ENCODE data around the gene CDON.
"Not testable (repeated sequence)": the region's sequence is repeated elsewhere in the genome, so short reads cannot be mapped to it uniquely, and the experiment has no call there.

Gene CDON

GRCh38 chr11:126054882-126055281 is 7.8 kb downstream of the CDON start:
- no peak for DNase-seq
- intact Hi-C loops (cut with DNase I) = no loop called here

- intact Hi-C loops (cut with DNase I) = no loop called here
- no peak for DNase-seq
Observed at GRCh38 chr11:126054408-126054807, 8.3 kb downstream of the CDON start.

DNA sequence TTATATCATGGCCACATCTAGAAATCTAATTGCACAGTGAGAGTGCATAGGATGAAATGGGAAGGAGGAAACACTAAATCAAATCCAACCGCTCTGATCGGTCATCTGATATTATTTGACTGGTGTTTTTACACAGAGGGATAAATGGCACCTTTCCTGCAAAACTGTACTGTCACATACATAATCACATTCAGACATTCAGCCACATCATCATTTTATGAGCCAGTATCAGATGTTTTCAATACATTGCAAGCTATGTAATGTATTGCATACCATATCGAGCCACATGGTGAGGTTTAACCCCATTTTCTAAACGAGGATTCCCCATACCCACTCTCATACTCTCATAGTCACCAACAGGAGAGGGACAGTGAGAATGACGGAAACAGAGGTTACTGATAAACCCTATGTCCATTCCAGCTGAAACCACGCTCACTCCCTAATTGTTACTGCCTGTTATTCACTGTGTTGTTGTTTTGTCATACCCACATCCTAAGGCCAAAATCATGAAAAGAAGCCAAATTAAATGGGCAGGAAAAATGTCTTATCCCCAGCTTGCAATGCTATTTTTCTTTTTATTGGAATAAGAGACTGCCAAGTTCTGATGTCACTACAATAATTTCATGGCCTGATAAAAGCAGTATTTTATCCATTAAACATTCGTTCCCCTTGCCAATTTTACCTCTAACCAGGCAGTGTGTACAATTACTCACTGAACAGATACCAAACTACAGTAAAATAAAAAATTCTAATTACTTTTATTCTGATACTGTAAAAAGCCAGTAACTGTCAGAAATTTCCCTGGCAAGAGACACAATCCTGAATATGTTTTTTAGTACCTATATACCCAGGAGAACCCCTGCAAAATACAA is 9.0 kb downstream of the CDON start:
- no peak for DNase-seq
- intact Hi-C loops (cut with DNase I) = no loop called here

- DNase-seq = no peak
- intact Hi-C loops (cut with DNase I) = no loop called here
Observed at GRCh38 chr11:126051117-126051516, 11.5 kb downstream of the CDON start.

DNA sequence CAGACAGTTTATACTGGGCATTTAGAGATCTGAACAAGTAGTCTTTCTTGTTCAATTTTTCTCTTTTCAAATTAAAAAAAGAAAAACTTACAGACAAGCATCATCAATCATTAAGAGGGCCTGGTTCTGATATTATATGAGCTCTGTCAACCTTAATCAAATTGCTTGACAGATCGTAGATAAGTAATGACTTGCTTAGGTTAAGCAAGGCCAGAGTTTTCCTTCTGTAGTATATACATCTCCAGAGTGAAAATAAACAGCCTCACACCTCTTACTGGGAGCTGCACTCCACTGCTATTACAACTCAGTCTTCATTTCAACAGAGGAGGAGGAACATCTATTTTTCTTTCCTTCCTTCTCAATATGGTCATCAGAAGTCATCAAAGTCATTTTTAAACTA is 13.5 kb downstream of the CDON start:
- no peak for DNase-seq
- intact Hi-C loops (cut with DNase I) = no loop called here

- intact Hi-C loops (cut with DNase I) = no loop called here
- DNase-seq = no peak
Observed at GRCh38 chr11:126048197-126048596, 14.5 kb downstream of the CDON start.

DNA sequence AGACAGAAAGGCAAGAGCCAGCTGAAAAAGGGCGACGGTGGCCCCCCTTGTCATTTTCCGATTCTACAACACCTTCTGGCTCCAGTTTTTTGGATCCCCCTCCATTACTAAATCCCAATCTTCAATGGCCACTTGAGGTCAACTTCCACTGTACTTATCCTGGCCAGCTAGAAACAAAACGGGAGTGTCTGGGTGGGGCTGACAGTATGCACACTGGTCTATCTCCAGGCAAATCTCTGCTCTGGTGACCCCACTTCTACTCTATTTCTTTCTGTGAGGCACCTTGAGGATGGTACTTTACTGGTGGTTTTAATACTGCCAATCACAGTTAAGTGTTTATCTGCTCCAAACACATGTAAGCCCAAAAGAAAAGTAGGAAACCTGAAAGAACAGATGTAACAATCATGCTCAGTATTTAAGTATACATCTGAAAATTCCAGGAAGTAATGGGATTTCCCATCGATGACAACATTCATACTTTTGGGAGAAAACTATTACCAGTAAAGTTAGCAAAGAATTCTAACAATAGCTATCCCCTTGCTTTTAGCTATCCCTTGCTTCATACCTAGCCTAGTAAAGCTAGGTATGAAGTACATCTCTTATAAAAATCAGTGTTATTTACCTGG is 16.0 kb downstream of the CDON start:
- intact Hi-C loops (cut with DNase I) = no loop called here
- DNase-seq = no peak

GRCh38 chr11:126039485-126040271 is 23.0 kb downstream of the CDON start:
- no peak for DNase-seq
- intact Hi-C loops (cut with DNase I) = no loop called here

DNA sequence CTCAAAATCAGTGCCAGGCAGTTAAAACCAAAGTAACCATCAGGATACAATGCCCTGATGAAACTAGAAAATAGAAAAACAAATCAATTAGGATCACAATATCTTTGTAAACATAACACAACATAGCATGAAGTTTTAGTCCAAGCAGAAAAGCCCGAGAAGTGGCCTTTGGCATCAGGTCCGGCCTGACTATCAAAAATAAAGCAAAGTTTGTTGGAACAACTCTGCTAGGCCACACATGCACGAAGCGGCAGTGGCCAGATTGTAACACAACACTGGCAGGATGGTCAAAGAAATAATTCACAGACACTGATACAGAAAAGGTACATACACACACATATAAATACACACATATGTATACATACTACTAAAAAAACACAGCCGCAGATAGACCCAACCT is 26.9 kb downstream of the CDON start:
- no peak for DNase-seq
- intact Hi-C loops (cut with DNase I) = no loop called here

DNA sequence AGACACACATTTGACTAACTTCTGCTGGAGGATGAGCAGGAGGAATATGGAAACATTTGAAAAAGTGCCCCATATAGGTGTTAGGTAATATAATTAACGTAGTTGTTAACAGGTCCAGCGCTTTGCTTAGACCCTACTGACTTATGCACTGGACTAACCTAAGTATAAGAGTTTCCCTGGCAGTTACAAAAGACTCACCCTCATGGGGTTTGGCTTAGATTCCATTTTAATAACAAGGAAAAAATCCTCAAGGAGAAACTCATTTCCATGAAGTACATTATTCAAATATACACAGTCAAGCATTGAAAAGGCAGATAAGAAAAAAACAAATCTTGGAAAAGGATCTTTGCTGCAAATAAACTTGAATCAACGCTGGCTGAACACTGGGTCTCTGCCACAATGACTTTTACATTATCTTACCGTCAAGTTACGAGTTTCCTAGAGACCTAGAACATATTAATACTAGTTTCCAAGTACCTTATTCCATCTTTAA is 27.7 kb downstream of the CDON start:
- intact Hi-C loops (cut with DNase I) = no loop called here
- DNase-seq = no peak

DNA sequence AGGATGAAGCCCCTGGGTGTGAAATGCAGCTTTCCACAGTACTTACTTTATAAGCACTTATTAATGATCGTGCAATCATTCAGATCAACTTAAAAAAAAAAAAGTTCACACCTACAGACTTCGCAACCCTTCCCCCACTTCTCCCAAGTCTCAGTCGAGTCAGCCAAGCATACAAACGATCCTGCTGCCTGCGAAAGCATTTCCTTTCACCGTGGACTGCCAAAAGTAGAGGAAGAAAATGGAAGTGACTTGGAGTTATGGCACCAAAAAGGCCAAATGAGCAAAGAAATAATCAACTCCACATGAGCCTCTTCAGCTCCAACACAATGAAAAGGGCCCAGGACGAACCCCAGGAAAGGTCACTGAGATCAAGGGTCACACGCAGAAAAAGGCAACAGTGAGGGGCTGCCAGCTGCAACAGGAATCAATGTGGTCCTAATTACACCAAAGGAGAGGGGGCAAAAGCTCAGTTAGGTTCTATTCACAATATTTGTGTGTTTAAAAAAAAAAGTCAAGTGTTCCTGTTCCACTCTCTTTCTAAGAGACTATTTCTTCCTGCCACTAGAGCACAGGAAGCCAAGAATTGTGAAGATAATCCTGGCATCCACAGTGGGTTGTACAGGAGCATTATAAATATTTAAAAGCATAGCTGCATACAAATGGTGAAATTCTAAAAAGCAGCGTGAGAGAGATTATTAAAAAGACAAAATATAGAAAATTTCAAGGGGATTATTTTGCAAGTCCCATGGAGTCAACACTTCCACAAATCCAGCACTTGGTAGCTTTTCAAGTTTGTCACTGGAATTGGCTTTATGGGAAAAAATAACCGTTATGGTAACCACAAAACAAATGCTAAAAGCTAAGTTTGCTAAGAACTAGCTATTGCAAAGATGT is 28.4 kb downstream of the CDON start:
- DNase-seq = no peak
- intact Hi-C loops (cut with DNase I) = no loop called here

GRCh38 chr11:126032375-126032774 is 30.3 kb downstream of the CDON start:
- DNase-seq = no peak
- intact Hi-C loops (cut with DNase I) = no loop called here

GRCh38 chr11:126029805-126030204 is 32.9 kb downstream of the CDON start:
- intact Hi-C loops (cut with DNase I) = no loop called here
- DNase-seq = no peak

- no peak for DNase-seq
Observed at GRCh38 chr11:126029237-126029636, 33.4 kb downstream of the CDON start.

DNA sequence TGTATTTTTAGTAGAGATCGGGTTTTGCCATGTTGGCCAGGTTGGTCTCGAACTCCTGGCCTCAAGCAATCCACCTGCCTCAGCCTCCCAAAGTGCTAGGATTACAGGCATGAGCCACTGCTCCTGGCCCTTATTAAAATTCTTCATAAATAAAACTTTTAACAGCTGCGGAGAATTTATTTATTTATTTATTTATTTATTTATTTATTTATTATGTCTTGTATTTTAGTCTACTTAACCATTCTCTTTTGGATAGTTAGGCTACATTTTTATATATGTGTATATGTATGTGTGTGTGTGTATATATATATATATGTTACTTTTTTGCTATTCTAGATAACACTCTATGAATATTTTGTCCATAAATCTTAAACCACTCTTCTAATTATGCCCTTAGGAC is 34.1 kb downstream of the CDON start:
- intact Hi-C loops (cut with DNase I); DNase-seq: not testable (repeated sequence)

More at GRCh38 chr11:126029237-126029636, 33.4 kb downstream of the CDON start:
- intact Hi-C loops (cut with DNase I) = no loop called here

DNA sequence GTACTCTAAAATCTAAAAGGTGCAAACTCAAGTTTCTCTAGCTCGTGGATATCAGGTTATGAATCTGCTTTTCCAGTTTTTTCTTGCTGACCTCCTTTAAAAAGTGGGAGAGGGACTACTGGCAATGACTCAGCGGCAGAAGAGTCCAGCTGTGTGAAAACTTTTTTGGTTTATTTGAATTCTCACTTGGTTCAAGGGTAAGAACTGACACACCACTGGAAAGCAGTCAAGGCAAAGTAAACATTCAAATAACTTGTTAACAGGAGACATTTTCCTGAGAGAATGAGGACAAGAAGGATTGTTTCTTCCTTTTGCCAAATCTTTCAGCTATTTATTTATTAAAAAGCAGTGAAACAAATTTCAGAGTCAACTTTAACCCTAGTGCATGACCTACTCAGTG is 36.1 kb downstream of the CDON start:
- intact Hi-C loops (cut with DNase I) = no loop called here
- DNase-seq = no peak

DNA sequence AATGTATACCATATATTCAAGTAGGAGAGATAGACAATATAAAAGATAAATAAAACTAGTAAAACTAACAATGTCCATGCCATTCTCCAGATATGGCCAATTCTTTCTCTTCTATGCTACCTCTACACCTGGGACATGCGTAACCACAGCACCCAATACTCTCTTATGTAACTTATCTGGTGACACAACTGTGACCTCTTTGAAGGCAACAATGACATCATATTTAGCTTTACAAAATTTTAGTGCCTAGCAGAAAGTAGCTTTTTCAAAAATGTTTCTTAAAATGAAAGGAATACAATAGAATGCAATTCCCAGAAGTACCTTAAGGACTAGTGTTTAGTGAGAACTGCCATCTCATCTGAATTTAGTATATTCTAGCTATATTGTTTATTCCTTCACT is 36.8 kb downstream of the CDON start:
- DNase-seq = no peak
- intact Hi-C loops (cut with DNase I) = no loop called here

GRCh38 chr11:126024123-126024522 is 38.5 kb downstream of the CDON start:
- no peak for DNase-seq
- intact Hi-C loops (cut with DNase I) = no loop called here

DNA sequence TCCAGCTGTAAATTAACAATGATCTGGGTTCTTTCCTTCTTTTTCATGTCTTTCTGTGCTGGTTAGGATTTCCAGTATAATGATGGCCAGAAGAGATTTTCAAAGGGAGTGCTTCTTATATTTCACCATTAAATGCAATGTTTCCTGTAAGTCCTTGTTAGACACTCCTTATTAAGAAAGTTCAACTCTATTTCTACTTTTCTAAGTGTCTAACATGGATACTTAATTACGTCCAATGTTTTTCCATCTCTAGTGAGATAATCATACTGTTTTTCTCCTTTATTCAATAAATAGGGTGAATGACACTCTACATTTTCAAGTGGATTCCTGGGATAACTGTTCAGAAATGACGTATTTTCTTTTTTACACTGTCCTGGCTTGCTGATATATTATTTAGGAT is 49.8 kb downstream of the CDON start:
- intact Hi-C loops (cut with DNase I) = no loop called here
- DNase-seq = no peak
